Measurements from ENCODE around the gene MAMLD1. TPM values are rescaled to one million over a fixed set of nuclear protein-coding genes. Genes with fewer than 3 reads are reported as not detected.

The MAMLD1 gene
- total and polyA plus RNA-seq, 2 of the 8 experiments (the other 6 are each of a cell fraction or from before 2014, with no cell fraction given), result 0.09 to 0.26 TPM

GRCh38 chrX:150355913-150356312, 7.2 kb upstream of the MAMLD1 start:
- Histone ChIP-seq H2BK12ac (ENCODE audit: low read depth, low read length) (no peak overlapping the region), H4K91ac (replicated peaks; ENCODE audit: insufficient read length, low read length) (no peak overlapping the region), H3K23ac (ENCODE audit: insufficient read length) (no peak overlapping the region), H2AFZ (ENCODE audit: low read length) (no peak overlapping the region), H3K9ac (replicated peaks in 1 of 4; ENCODE audit: extremely low read depth in 1 of 4, low read depth in 3 of 4, low read length in 3 of 4) (no peak overlapping the region), H2BK20ac (ENCODE audit: low read length) (no peak overlapping the region), H3K18ac (ENCODE audit: extremely low read depth, low read length) (no peak overlapping the region), H3K56ac (replicated peaks; ENCODE audit: insufficient read length, low read depth, low read length) (no peak overlapping the region), H3K27ac (ENCODE audit: low read depth, low read length) (no peak overlapping the region), H3K4ac (replicated peaks; ENCODE audit: insufficient read length, low read depth, low read length) (no peak overlapping the region), H3K36me3 (ENCODE audit: control insufficient read depth in 2 of 4, insufficient read depth in 4 of 4, low read length in 3 of 4) (no peaks in the 10 kb centered on the region), H2BK15ac (ENCODE audit: low read length) (no peak overlapping the region), H3K27me3 (replicated peaks in 1 of 4; ENCODE audit: control insufficient read depth in 3 of 4, extremely low read depth in 1 of 4, insufficient read depth in 3 of 4, low read length in 3 of 4) (peaks cover 3 to 15% (median 14%) of the 10 kb centered on the region in 4 experiments), H3K79me2 (ENCODE audit: control insufficient read depth in 1 of 2, insufficient read depth in 2 of 2, low read length in 2 of 2) (no peaks in the 10 kb centered on the region), H3K9me3 (ENCODE audit: insufficient read depth in 2 of 2, low read depth in 1 of 2, low read length in 1 of 2) (no peaks in the 10 kb centered on the region), H2AK5ac (ENCODE audit: low read depth, low read length) (no peak overlapping the region), H3K79me1 (ENCODE audit: low read depth, low read length) (no peaks in the 10 kb centered on the region), H4K5ac (ENCODE audit: insufficient read length, low read depth, low read length) (no peak overlapping the region), H4K8ac (ENCODE audit: extremely low read depth, insufficient read depth, low read length) (no peak overlapping the region), H3K4me1 (replicated peaks in 1 of 4; ENCODE audit: control insufficient read depth in 3 of 4, insufficient read depth in 4 of 4, low read length in 3 of 4) (no peaks in the 10 kb centered on the region), H3K14ac (ENCODE audit: insufficient read length) (no peak overlapping the region), H2BK120ac (replicated peaks; ENCODE audit: low read depth, low read length) (no peak overlapping the region), H3K4me3 (ENCODE audit: extremely low read depth in 1 of 4, insufficient read depth in 2 of 4, low read depth in 3 of 4, low read length in 4 of 4) (no peak overlapping the region), H2BK5ac (ENCODE audit: low read depth, low read length) (no peak overlapping the region), H4K20me1 (replicated peaks in 1 of 2; ENCODE audit: control insufficient read depth in 1 of 2, insufficient read depth in 2 of 2, low read length in 2 of 2) (no peaks in the 10 kb centered on the region), H3K4me2 (ENCODE audit: insufficient read depth in 1 of 2, low read depth in 2 of 2, low read length in 2 of 2) (no peak overlapping the region), H3K23me2 (ENCODE audit: low read depth, low read length) (no peaks in the 10 kb centered on the region)
- DNase-seq (ENCODE audit: low read depth in 1 of 2, low spot score in 2 of 2), result no peak
- ChIA-PET POLR2A (ENCODE audit: partially characterized antibody) (no interaction called here), CTCF (ENCODE audit: partially characterized antibody) (interaction anchor here (1.6 kb wide), 1 partner anchor 11 kb away, joined by 5 read pairs; no protein-coding TSS in a partner anchor)
- no peak for FAIRE-seq
- TF ChIP-seq TBP (IDR thresholded peaks at IDR 0.05; ENCODE audit: low read depth, low read length), result no peak
- no peak for TF ChIP-seq EP300 (IDR thresholded peaks at IDR 0.05; ENCODE audit: borderline replicate concordance in 1 of 2, low read depth in 2 of 2, low read length in 2 of 2)
- TF ChIP-seq SAP30 (IDR thresholded peaks at IDR 0.05; ENCODE audit: insufficient read depth, insufficient replicate concordance, low read length), result no peak
- no peak for TF ChIP-seq HDAC6 (IDR thresholded peaks at IDR 0.05; ENCODE audit: low read depth, low read length)
- no peak for TF ChIP-seq BRCA1 (IDR thresholded peaks at IDR 0.05; ENCODE audit: low read depth, low read length)
- no peak for TF ChIP-seq MAX (IDR thresholded peaks at IDR 0.05)
- no peak for TF ChIP-seq KDM1A (IDR thresholded peaks at IDR 0.05; ENCODE audit: borderline replicate concordance, low read length)
- TF ChIP-seq SP2 (IDR thresholded peaks at IDR 0.05; ENCODE audit: low read length), result no peak
- TF ChIP-seq, protein P1, sequence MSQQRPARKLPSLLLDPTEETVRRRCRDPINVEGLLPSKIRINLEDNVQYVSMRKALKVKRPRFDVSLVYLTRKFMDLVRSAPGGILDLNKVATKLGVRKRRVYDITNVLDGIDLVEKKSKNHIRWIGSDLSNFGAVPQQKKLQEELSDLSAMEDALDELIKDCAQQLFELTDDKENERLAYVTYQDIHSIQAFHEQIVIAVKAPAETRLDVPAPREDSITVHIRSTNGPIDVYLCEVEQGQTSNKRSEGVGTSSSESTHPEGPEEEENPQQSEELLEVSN (IDR thresholded peaks at IDR 0.05), result no peak
- WGBS, 2 experiments (ENCODE audit: extremely low coverage in 1 of 2, insufficient coverage in 1 of 2, insufficient read length in 1 of 2, insufficient replicate concordance in 2 of 2, low coverage in 1 of 2, low lambda C conversion rate in 2 of 2, missing lambda C conversion rate in 1 of 2), result 90% methylated on average over 1 of the region's 3 CpGs; no CpG with 5 or more reads in 1 of the 2 experiments
